Activated CD4-positive, alpha-beta T cell treated with anti-CD3 and anti-CD28 coated beads, Interleukin-2, Interleukin-4, amounts not matched to agents 100 ng/mL and 50 ng/mL, durations not matched to agents 16 hours and 8 hours (primary cell): ENCODE data around the gene ERAS.

Experiments used
- DNase-seq: peaks from one replicate; pipeline ENCODE4 v3.0.0-alpha.2; 2020; ENCODE audit warnings: low spot score

The ERAS gene

GRCh38 chrX:48826135-48826875 is at the start of gene ERAS:
Gene ERAS (plus strand): TSS chrX:48826513. CDS start chrX:48829124, 2,611 bp downstream.
- DNase-seq = no peak

DNA sequence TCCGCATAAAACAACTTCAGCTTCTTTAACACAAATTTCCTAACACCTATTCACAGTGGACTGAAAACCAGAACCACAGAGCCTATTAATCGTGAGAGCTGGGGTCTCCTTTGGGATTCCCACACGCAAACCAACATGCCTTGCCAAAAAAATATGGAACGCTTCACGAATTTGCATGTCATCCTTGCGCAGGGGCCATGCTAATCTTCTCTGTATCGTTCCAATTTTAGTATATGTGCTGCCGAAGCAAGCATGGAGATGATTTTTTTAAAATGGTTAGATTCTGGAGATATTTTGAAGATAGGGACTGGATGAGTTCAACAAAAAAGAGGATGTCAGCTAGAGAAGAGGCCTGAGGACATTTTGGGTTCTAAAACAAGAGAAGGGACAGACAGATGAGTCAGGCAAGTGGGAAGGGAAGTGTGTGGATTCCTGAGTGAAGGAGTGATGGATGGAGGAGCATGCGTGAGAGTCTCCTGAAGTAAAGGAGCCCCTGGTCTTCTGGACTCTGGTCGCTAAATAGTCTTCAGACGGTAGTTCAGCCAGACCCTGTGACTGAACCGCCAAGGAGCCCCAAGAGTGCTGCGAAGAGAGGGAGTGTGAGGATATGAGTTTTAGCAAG is 49.4 kb upstream of the ERAS start:
- DNase-seq = no peak

DNA sequence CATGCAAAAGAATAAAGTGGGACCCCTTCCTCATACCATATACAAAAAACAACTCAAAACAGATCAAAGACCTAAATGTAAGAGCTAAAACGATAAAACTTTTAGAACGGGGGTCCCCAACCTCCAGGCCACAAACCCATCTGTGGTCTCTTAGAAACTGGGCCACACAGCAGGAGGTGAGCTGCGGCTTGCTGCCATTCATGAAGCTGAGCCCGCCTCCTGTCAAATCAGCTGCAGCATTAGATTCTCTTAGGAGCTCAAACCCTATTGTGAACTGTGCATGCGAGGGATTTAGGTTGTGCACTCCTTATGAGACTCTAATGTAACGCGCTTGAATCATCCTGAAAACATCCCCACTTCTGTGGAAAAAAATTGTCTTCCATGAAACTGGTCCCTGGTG is 46.9 kb upstream of the ERAS start:
- DNase-seq = no peak

GRCh38 chrX:48781705-48782104 is 44.6 kb upstream of the ERAS start:
- no peak for DNase-seq

GRCh38 chrX:48782216-48782615 is 44.1 kb upstream of the ERAS start:
- no peak for DNase-seq

GRCh38 chrX:48782795-48783194 is 43.5 kb upstream of the ERAS start:
- no peak for DNase-seq

DNA sequence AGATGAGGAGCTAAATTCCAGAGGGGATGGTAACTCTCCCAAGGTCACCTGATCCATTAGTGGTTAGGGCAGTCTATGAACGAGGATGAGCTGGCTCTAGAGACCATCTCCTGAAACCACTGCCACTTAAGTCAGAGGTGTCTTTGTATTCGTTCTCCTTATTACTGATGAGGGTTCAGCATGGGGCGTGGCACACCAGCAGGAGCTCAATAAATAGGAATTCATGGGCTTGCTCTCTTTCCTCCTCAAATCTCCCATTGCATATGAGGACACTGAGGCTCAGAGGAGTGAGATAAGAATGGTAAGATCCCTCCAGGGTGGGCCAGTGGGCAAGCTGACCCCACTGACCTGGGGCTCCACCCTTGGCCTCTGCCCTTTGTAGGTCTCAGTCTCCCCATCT is 41.6 kb upstream of the ERAS start:
- no peak for DNase-seq

GRCh38 chrX:48785186-48785539 is 41.1 kb upstream of the ERAS start:
- no peak for DNase-seq

- DNase-seq = no peak
Observed at GRCh38 chrX:48785540-48786214, 40.6 kb upstream of the ERAS start.

- no peak for DNase-seq
Observed at GRCh38 chrX:48786341-48786800, 39.9 kb upstream of the ERAS start, which contains the start of gene GATA1. Gene GATA1 (plus strand): TSS chrX:48786590. CDS start chrX:48791110, 4,520 bp downstream.

GRCh38 chrX:48786825-48787504 is 39.3 kb upstream of the ERAS start:
- DNase-seq = no peak

- DNase-seq = no peak
Observed at GRCh38 chrX:48787505-48788443, 38.5 kb upstream of the ERAS start.

GRCh38 chrX:48789366-48790220 is 36.7 kb upstream of the ERAS start:
- no peak for DNase-seq

- DNase-seq = no peak
Observed at GRCh38 chrX:48790477-48790876, 35.8 kb upstream of the ERAS start.

- DNase-seq = no peak
Observed at GRCh38 chrX:48791063-48791820, 35.1 kb upstream of the ERAS start.

- DNase-seq = no peak
Observed at GRCh38 chrX:48792219-48792618, 34.1 kb upstream of the ERAS start.

GRCh38 chrX:48793935-48794334 is 32.4 kb upstream of the ERAS start:
- no peak for DNase-seq

DNA sequence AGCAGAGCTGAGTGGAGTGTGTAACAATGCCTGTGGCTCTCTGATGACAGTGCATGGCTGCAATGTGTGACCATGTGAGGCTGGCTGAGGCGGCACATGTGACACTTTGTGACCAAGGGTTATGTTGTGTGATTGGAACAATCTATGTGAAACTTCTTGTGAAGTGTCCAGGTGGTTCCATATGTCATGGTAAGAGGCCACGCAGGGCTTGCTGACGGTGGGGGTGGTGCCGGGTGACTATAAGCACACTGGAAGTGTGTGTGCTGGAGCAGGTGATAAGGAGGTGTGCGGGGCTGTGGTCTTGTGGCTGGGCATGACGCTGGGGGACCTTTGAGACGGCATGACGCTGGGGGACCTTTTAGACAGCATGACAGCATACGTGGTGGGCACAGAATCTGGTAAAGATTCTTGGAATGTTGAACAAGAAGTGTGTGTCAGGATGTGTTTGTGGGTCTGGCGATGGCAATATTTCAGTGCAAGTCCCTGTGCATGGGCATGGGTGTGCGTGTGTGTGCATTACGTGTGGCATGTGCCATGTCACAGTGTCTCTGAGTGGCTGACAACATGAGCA is 31.9 kb upstream of the ERAS start:
- no peak for DNase-seq

GRCh38 chrX:48794911-48795515 is 31.3 kb upstream of the ERAS start:
- no peak for DNase-seq
